CD4-positive, alpha-beta memory T cell (primary cell): ENCODE measurements around the gene CACNA1C. TPM values are rescaled to one million over a fixed set of nuclear protein-coding genes. Genes with fewer than 3 reads are reported as not detected.
A peak's percentile ranks its signal among the peaks of the same experiment; 100 is the strongest.

Experiments
- CTCF ChIA-PET: fragments of 350-600 bp; sonication (Branson Sonifier 250); formaldehyde crosslinking; loops from one replicate; lab custom pipeline; 2021; ENCODE audit warnings: inconsistent platforms; ENCODE audit not compliant: partially characterized antibody; lab: Charles Lee
- POLR2A ChIA-PET: fragments of 350-600 bp; sonication (Branson Sonifier 250); formaldehyde crosslinking; loops from one replicate; lab custom pipeline; 2021; ENCODE audit not compliant: partially characterized antibody; lab: Charles Lee
- DNase-seq, 5 donors: peaks; one replicate each; pipeline versions ENCODE4 v3.0.0 to v3.0.0-alpha.2; 2020 to 2022; ENCODE audit warnings: mixed read lengths in 1 of 5
- H3K27ac ChIP-seq: one replicate; pipeline ENCODE4 v1.7.0; 2013; ENCODE audit warnings: low read depth, low read length
- H3K27me3 ChIP-seq: 2 replicates; pipeline ENCODE4 v1.7.0; 2013; ENCODE audit warnings: mild to moderate bottlenecking, low read length, moderate library complexity; ENCODE audit not compliant: insufficient read depth
- H3K36me3 ChIP-seq: 2 replicates; pipeline ENCODE4 v1.7.0; 2013; ENCODE audit warnings: mild to moderate bottlenecking, low read length, moderate library complexity; ENCODE audit not compliant: insufficient read depth
- H3K4me1 ChIP-seq: 2 replicates; pipeline ENCODE4 v1.7.0; 2013; ENCODE audit warnings: mild to moderate bottlenecking, low read length, moderate library complexity; ENCODE audit not compliant: insufficient read depth
- H3K4me3 ChIP-seq, 2 donors: one replicate each; pipeline ENCODE4 v1.7.0; 2013; ENCODE audit warnings: low read length in 2 of 2, mild to moderate bottlenecking in 1 of 2
- H3K9me3 ChIP-seq, 2 donors: one replicate each; pipeline ENCODE4 v1.7.0; 2013; ENCODE audit warnings: low read length in 2 of 2, control low read depth in 1 of 2; ENCODE audit not compliant: control insufficient read depth in 1 of 2
- H3K27ac Mint-ChIP-seq, 7 donors: one replicate each; pipeline ENCODE4 v1.8.0; 2020 to 2021; ENCODE audit warnings: mixed read lengths in 7 of 7, mild to moderate bottlenecking in 6 of 7, inconsistent platforms in 3 of 7, moderate library complexity in 3 of 7
- H3K27me3 Mint-ChIP-seq, 2 donors: one replicate each; pipeline ENCODE4 v1.8.0; 2020 to 2021; ENCODE audit warnings: mixed read lengths in 2 of 2
- H3K36me3 Mint-ChIP-seq, 2 donors: one replicate each; pipeline ENCODE4 v1.8.0; 2020 to 2021; ENCODE audit warnings: mixed read lengths in 2 of 2, inconsistent platforms in 1 of 2, mild to moderate bottlenecking in 1 of 2
- H3K4me1 Mint-ChIP-seq, 4 donors: one replicate each; pipeline ENCODE4 v1.8.0; 2020 to 2021; ENCODE audit warnings: mixed read lengths in 4 of 4, mild to moderate bottlenecking in 1 of 4
- H3K4me3 Mint-ChIP-seq, 8 donors: one replicate each; pipeline ENCODE4 v1.8.0; 2020 to 2021; ENCODE audit warnings: mixed read lengths in 8 of 8, mild to moderate bottlenecking in 7 of 8, moderate library complexity in 6 of 8, inconsistent platforms in 3 of 8
- H3K9me3 Mint-ChIP-seq, 8 donors: one replicate each; pipeline ENCODE4 v1.8.0; 2020 to 2021; ENCODE audit warnings: mixed read lengths in 8 of 8, mild to moderate bottlenecking in 5 of 8, inconsistent platforms in 3 of 8, moderate library complexity in 1 of 8
- intact Hi-C: fragments of 100-400 bp; cut with micrococcal nuclease; formaldehyde crosslinking; loops from one replicate; pipeline ENCODE4 v1.15.1; 2023
- polyA plus RNA-seq, 2 donors: library from polyadenylated mRNA; unstranded; fragments of 300-500 nt; fragmentation: Illumina TruSeq; gene quantifications; one replicate each; pipeline ENCODE4 v1.2.3, GENCODE V29; 2021
- total RNA-seq, 2 experiments: library from RNA; stranded (reverse); gene quantifications; one replicate each; pipeline ENCODE4 v1.2.3, GENCODE V29; 2021

CACNA1C gene
- total and polyA plus RNA-seq, 4 experiments from 2014 or later, result 0.05 to 0.21 (median 0.07) TPM

DNA sequence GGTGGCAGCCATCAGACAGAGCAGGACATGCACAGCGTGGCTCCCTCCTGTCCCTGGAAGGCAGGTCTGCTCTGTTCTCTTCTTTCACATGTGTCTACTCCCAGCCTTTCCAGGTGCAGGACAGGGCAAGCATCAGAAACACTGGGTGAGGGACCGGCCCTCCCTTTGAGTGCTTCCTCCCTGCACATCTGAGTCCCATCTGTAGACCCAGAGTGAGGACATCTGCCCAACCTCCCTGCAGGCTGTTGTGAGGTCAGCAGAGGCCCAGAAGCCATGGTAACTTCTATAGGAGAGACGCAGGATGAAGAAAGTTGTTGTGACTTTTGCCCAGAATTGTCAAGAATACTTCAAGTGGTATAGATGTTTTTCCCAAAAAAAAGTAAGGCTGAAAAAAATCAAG, 282.7 kb downstream of the CACNA1C start:
- no peaks in the 10 kb centered on the region for H3K36me3 ChIP-seq
- H3K27me3 Mint-ChIP-seq, result peaks cover 6 to 16% of the 10 kb centered on the region in 2 donors
- no peak overlapping the region for H3K27ac ChIP-seq
- no peak overlapping the region for H3K4me3 Mint-ChIP-seq
- POLR2A ChIA-PET, result no interaction called here
- H3K36me3 Mint-ChIP-seq, result no peaks in the 10 kb centered on the region
- H3K27me3 ChIP-seq, result no peaks in the 10 kb centered on the region
- intact Hi-C loops, result no loop called here
- CTCF ChIA-PET, result no interaction called here
- H3K4me1 ChIP-seq, result no peaks in the 10 kb centered on the region
- no peak overlapping the region for H3K4me3 ChIP-seq
- H3K9me3 Mint-ChIP-seq, result no peaks in the 10 kb centered on the region
- H3K27ac Mint-ChIP-seq, result no peak overlapping the region
- no peaks in the 10 kb centered on the region for H3K9me3 ChIP-seq
- peaks cover 0 to 1% (median 0%) of the 10 kb centered on the region in 4 donors for H3K4me1 Mint-ChIP-seq
- DNase-seq, result no peak

DNA sequence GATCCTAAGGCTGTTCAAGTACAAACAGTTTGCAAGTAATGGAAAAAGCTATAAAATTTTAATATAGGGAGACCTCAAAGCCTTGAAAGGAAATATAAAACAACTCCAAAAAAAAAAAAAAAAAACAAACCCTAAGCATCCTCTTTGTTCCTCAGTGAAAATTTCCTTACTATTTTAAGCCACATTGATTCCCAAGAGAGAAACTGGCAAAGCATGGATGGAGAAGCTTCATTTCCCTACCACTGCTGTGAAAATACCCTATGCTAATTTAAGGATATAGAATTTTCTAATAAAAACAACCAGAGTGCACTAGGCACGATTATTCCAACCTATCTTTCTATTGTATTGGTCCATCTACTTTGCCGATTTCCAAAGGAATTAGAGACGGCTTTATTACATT, 283.1 kb downstream of the CACNA1C start:
- ChIA-PET CTCF (interaction anchor here (0.7 kb wide), 1 partner anchor 21 kb away, joined by 3 read pairs; no protein-coding TSS in a partner anchor), POLR2A (no interaction called here)
- Histone ChIP-seq H3K4me1 (no peaks in the 10 kb centered on the region), H3K4me3 (no peak overlapping the region), H3K9me3 (no peaks in the 10 kb centered on the region), H3K27ac (no peak overlapping the region), H3K27me3 (no peaks in the 10 kb centered on the region), H3K36me3 (no peaks in the 10 kb centered on the region)
- no peaks in the 10 kb centered on the region for H3K36me3 Mint-ChIP-seq
- intact Hi-C loops, result no loop called here
- peaks cover 0 to 1% (median 0%) of the 10 kb centered on the region in 4 donors for H3K4me1 Mint-ChIP-seq
- DNase-seq, result no peak
- no peaks in the 10 kb centered on the region for H3K9me3 Mint-ChIP-seq
- H3K27ac Mint-ChIP-seq, result no peak overlapping the region
- H3K4me3 Mint-ChIP-seq, result no peak overlapping the region
- peaks cover 3 to 16% of the 10 kb centered on the region in 2 donors for H3K27me3 Mint-ChIP-seq

DNA sequence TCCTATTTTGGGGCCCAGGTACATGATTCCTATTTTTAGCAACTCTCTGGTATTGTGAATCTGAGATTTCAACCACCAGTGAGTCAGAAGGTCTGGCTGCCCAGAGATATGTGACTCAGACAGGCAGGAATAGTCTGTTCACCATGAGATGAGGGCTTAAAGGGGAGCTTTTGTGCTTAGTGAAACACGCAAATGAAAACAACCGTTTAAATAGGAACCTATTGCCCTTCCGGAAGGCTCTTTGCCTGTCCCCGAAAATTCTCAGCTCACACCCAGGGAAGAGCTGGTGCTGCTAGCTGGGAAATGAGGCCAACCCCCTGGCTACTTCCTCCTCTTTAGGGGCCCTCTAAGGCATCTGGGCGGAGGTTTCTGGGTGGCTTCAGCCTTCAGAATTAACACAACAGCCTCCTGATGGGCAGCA, 283.6 kb downstream of the CACNA1C start:
- no peaks in the 10 kb centered on the region for H3K27me3 ChIP-seq
- no peaks in the 10 kb centered on the region for H3K4me1 ChIP-seq
- intact Hi-C loops, result no loop called here
- no peaks in the 10 kb centered on the region for H3K36me3 ChIP-seq
- H3K4me3 Mint-ChIP-seq, result no peak overlapping the region
- H3K4me3 ChIP-seq, result no peak overlapping the region
- ChIA-PET POLR2A (no interaction called here), CTCF (interaction anchor here (0.7 kb wide), 1 partner anchor 21 kb away, joined by 3 read pairs; no protein-coding TSS in a partner anchor)
- H3K4me1 Mint-ChIP-seq, result peaks cover 0 to 1% (median 0%) of the 10 kb centered on the region in 4 donors
- H3K36me3 Mint-ChIP-seq, result no peaks in the 10 kb centered on the region
- H3K27me3 Mint-ChIP-seq, result peaks cover 3 to 18% of the 10 kb centered on the region in 2 donors
- no peak overlapping the region for H3K27ac ChIP-seq
- H3K27ac Mint-ChIP-seq, result no peak overlapping the region
- no peak for DNase-seq
- no peaks in the 10 kb centered on the region for H3K9me3 ChIP-seq
- H3K9me3 Mint-ChIP-seq, result no peaks in the 10 kb centered on the region

DNA sequence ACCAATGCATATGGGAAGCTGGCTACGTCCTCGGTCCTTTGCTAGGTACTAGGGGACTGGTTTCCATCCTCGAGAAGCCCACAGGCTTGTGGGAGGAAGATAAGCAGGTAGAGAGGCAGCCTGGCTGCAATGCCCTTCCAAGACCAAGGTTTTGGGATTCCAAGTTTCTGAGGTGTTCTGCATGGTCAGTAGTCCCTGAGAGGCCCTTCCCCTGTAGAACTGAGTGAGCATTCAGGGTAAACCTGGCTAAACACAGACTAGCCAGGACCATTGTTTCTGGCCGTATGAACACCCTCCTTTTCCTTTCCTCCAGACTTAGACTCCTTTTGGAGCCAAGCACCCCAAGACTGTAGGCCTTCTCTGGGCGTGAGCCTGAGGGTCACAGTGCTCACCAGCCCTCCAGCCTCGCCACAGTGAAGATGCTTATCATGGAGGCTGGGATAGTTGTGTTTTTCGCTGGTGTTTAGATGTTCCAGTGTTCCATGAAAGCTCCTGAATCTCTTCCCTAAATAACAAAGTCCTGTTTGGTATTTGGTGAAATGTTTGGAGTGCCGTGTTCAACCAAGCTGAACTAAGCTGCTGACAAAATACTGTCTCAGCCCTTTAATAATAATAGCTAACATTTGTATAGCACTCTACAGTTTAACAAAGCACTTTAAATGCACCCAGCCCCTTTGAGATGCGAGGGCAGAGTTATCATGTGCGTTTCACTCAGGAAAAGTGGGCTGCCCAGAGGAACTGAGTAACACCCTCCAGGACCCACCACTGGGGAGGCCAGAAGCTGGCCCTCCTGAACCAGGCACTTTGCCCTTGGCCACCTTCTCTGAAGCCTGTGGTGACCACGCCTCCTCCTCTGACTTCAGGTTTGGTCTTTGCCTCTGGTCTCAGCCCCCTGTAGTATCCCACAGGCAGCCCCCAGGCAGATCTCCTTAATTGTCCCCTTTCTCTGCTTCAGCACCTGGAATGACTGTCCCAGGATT, 284.5 kb downstream of the CACNA1C start:
- H3K36me3 ChIP-seq, result no peaks in the 10 kb centered on the region
- H3K9me3 Mint-ChIP-seq, result no peaks in the 10 kb centered on the region
- no peaks in the 10 kb centered on the region for H3K4me1 ChIP-seq
- ChIA-PET CTCF (no interaction called here), POLR2A (interaction anchor here (1.3 kb wide), 1 partner anchor 10 kb away, joined by 4 read pairs; no protein-coding TSS in a partner anchor)
- no peak overlapping the region for H3K4me3 ChIP-seq
- no peak overlapping the region for H3K27ac ChIP-seq
- H3K36me3 Mint-ChIP-seq, result no peaks in the 10 kb centered on the region
- intact Hi-C loops, result no loop called here
- H3K9me3 ChIP-seq, result no peaks in the 10 kb centered on the region
- H3K4me3 Mint-ChIP-seq, result peak overlapping the region in 1 of 8 donors; percentile 43
- peaks cover 3 to 21% of the 10 kb centered on the region in 2 donors for H3K27me3 Mint-ChIP-seq
- H3K27me3 ChIP-seq, result no peaks in the 10 kb centered on the region
- peaks cover 0 to 1% (median 0%) of the 10 kb centered on the region in 4 donors for H3K4me1 Mint-ChIP-seq
- H3K27ac Mint-ChIP-seq, result no peak overlapping the region
- no peak for DNase-seq

DNA sequence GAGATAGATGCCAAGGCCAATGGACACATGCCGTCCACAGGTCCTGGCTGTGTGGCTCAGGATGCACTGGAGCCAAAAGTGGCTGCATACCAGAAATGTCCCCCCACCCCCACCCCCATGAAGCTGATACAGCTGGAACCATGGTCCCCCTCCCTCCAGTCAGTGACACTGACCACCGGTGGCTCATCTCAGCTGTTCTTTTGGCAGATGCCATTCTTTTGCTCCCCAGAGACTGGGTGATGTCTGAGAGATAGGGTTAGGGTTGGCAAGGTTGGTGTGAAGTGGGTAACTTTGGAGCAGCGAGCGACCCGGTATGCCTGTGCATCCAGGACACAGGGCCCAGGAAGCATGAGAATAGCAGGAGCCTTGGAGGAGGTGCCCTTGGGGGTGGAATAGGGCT, 285.6 kb downstream of the CACNA1C start:
- H3K4me1 Mint-ChIP-seq, result peaks cover 0 to 1% (median 0%) of the 10 kb centered on the region in 4 donors
- no peaks in the 10 kb centered on the region for H3K36me3 Mint-ChIP-seq
- H3K27me3 Mint-ChIP-seq, result peaks cover 6 to 20% of the 10 kb centered on the region in 2 donors
- no peak overlapping the region for H3K4me3 ChIP-seq
- H3K4me1 ChIP-seq, result no peaks in the 10 kb centered on the region
- H3K27ac ChIP-seq, result no peak overlapping the region
- DNase-seq, result no peak
- H3K36me3 ChIP-seq, result no peaks in the 10 kb centered on the region
- H3K9me3 Mint-ChIP-seq, result no peaks in the 10 kb centered on the region
- H3K27me3 ChIP-seq, result no peaks in the 10 kb centered on the region
- CTCF ChIA-PET, result no interaction called here
- H3K27ac Mint-ChIP-seq, result no peak overlapping the region
- no peaks in the 10 kb centered on the region for H3K9me3 ChIP-seq
- intact Hi-C loops, result no loop called here
- H3K4me3 Mint-ChIP-seq, result no peak overlapping the region
- POLR2A ChIA-PET, result no interaction called here

DNA sequence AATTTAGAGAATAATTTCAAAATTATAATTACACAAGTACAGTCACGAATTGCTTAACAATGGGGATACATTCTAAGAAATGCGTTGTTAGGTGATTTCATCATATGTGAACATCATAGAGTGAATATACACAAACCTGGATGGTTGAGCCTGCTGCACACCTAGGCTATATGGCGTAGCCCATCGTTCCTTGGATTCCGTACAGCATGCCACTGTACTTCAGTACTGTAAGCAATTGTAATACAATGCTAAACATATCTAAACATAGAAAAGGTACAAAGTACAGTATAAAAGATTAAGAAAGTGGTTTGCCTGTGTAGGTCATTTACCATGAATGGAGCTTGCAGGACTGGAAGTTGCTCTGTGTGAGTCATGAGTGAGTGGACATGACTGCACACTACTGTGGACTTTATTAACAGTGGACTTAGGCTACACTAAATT, 286.2 kb downstream of the CACNA1C start:
- Histone ChIP-seq H3K36me3 (no peaks in the 10 kb centered on the region), H3K27me3 (no peaks in the 10 kb centered on the region), H3K4me3 (no peak overlapping the region), H3K27ac (no peak overlapping the region), H3K9me3 (no peaks in the 10 kb centered on the region), H3K4me1 (no peaks in the 10 kb centered on the region)
- Mint-ChIP-seq H3K4me3 (no peak overlapping the region), H3K27ac (no peak overlapping the region), H3K27me3 (peaks cover 6 to 20% of the 10 kb centered on the region in 2 donors), H3K4me1 (peaks cover 0 to 1% (median 0%) of the 10 kb centered on the region in 4 donors), H3K36me3 (no peaks in the 10 kb centered on the region), H3K9me3 (no peaks in the 10 kb centered on the region)
- ChIA-PET CTCF (no interaction called here), POLR2A (no interaction called here)
- DNase-seq, result no peak
- intact Hi-C loops, result no loop called here

DNA sequence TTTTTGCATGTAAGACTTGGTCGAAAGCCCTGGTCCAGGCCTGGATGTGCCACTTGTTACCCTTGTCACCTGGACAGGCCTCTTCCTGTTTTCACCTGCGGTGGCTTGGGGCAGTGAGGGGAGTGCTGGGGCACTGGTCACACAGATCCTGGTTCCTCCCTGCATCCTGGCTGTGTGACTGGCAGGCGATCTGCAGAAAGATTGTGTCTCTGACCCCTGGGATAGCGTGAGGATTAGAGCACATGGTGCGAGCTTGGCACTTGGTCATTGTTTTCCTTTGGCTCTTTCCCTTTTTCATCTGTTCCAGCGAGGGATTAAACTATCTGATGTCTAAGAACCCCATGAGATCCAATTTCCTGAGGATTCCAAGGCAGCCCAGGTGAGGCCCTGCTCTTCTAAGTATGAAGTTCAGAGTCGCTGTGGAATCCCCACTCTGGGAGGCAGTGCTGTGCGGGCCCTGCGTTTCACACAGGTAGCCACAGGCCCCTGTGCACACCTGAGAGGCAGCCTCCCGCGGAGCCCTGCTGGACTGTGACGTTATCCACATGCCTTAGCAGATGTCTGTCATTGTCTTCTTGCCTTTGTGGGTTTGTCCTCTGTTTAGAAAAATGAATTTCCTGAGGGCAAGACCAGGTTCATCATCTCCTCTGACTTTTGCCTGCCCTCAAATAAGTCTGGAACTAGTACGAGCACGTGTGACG, 288.4 kb downstream of the CACNA1C start:
- H3K9me3 ChIP-seq, result no peaks in the 10 kb centered on the region
- H3K4me3 ChIP-seq, result no peak overlapping the region
- no peak for DNase-seq
- H3K4me3 Mint-ChIP-seq, result no peak overlapping the region
- ChIA-PET CTCF (no interaction called here), POLR2A (no interaction called here)
- H3K27ac Mint-ChIP-seq, result no peak overlapping the region
- H3K4me1 Mint-ChIP-seq, result no peaks in the 10 kb centered on the region
- H3K27me3 ChIP-seq, result no peaks in the 10 kb centered on the region
- no peaks in the 10 kb centered on the region for H3K36me3 Mint-ChIP-seq
- H3K36me3 ChIP-seq, result no peaks in the 10 kb centered on the region
- H3K27ac ChIP-seq, result no peak overlapping the region
- no peaks in the 10 kb centered on the region for H3K9me3 Mint-ChIP-seq
- no peaks in the 10 kb centered on the region for H3K4me1 ChIP-seq
- intact Hi-C loops, result no loop called here
- peaks cover 6 to 13% of the 10 kb centered on the region in 2 donors for H3K27me3 Mint-ChIP-seq
